OCI-LY1 (cell line): ENCODE results near the gene PRB3.

Source experiments
- H2AFZ ChIP-seq: fragments of 200-600 bp; sonication (generic), shearing (Covaris generic); 2 replicates; pipeline ENCODE4 v1.6.0; 2014; ENCODE audit warnings: antibody characterized with exemption, mild to moderate bottlenecking, low read length
- H3F3A ChIP-seq: fragments of 200-600 bp; sonication (generic), shearing (Covaris generic); 2 replicates; pipeline ENCODE4 v1.6.0; 2014; ENCODE audit warnings: mild to moderate bottlenecking, antibody characterized with exemption, low read length, moderate library complexity; ENCODE audit not compliant: insufficient read depth
- H3K27ac ChIP-seq: fragments of 200-600 bp; sonication (generic); 2 replicates; pipeline ENCODE4 v1.5.1; 2014; ENCODE audit warnings: low read length, mixed run types, mild to moderate bottlenecking, low read depth; ENCODE audit not compliant: poor library complexity, severe bottlenecking
- H3K27me3 ChIP-seq: fragments of 200-600 bp; sonication (generic); 2 replicates; pipeline ENCODE4 v1.6.0; 2014; ENCODE audit warnings: antibody characterized with exemption, mild to moderate bottlenecking, low read length, moderate library complexity; ENCODE audit not compliant: insufficient read depth
- H3K36me3 ChIP-seq: fragments of 200-600 bp; sonication (generic); 2 replicates; pipeline ENCODE4 v1.6.1; 2014; ENCODE audit warnings: mild to moderate bottlenecking, antibody characterized with exemption, low read length, moderate library complexity, mixed read lengths; ENCODE audit not compliant: insufficient read depth
- H3K4me1 ChIP-seq: fragments of 200-600 bp; sonication (generic); 2 replicates; pipeline ENCODE4 v1.5.1; 2014; ENCODE audit warnings: mild to moderate bottlenecking, low read length, moderate library complexity; ENCODE audit not compliant: insufficient read depth, severe bottlenecking
- H3K4me2 ChIP-seq: fragments of 200-600 bp; sonication (generic), shearing (Covaris generic); 2 replicates; pipeline ENCODE4 v1.6.1; 2014; ENCODE audit warnings: low read length
- H3K4me3 ChIP-seq: fragments of 200-600 bp; sonication (generic); 2 replicates; pipeline ENCODE4 v1.5.1; 2014; ENCODE audit warnings: low read length, low read depth, mild to moderate bottlenecking, mixed read lengths; ENCODE audit not compliant: poor library complexity, severe bottlenecking
- H3K79me2 ChIP-seq: fragments of 200-600 bp; shearing (Covaris generic); 2 replicates; pipeline ENCODE4 v1.6.1; 2016; ENCODE audit warnings: mixed run types, low read length, mixed read lengths; ENCODE audit not compliant: insufficient read depth
- H3K9ac ChIP-seq: fragments of 200-600 bp; sonication (generic), shearing (Covaris generic); 2 replicates; pipeline ENCODE4 v1.6.1; 2014; ENCODE audit warnings: mild to moderate bottlenecking, low read length, mixed read lengths
- H3K9me2 ChIP-seq: fragments of 200-600 bp; sonication (generic), shearing (Covaris generic); 2 replicates; pipeline ENCODE4 v1.6.1; 2014; ENCODE audit warnings: low read depth, mild to moderate bottlenecking, low read length, mixed read lengths
- H3K9me3 ChIP-seq: fragments of 200-600 bp; shearing (Covaris generic); 2 replicates; pipeline ENCODE4 v1.6.1; 2014; ENCODE audit warnings: low read length, mixed read lengths
- H4K20me1 ChIP-seq: fragments of 200-600 bp; sonication (generic), shearing (Covaris generic); 2 replicates; pipeline ENCODE4 v1.6.0; 2016; ENCODE audit warnings: mild to moderate bottlenecking, low read length; ENCODE audit not compliant: insufficient read depth
- EZH2 ChIP-seq: fragments of 200-600 bp; sonication (generic), shearing (Covaris generic); IDR thresholded peaks from 2 replicates; pipeline ENCODE4 v1.8.0; 2017; ENCODE audit warnings: borderline replicate concordance, mixed run types, mild to moderate bottlenecking, antibody characterized with exemption, low read length, moderate library complexity, mixed read lengths
- TF ChIP-seq, protein P1 (sequence below): fragments of 200-600 bp; sonication (generic), shearing (Covaris generic); IDR thresholded peaks from 2 replicates; pipeline ENCODE4 v1.5.1; 2017; ENCODE audit warnings: mild to moderate bottlenecking, antibody characterized with exemption, low read length, moderate library complexity, mixed read lengths

Gene PRB3

DNA sequence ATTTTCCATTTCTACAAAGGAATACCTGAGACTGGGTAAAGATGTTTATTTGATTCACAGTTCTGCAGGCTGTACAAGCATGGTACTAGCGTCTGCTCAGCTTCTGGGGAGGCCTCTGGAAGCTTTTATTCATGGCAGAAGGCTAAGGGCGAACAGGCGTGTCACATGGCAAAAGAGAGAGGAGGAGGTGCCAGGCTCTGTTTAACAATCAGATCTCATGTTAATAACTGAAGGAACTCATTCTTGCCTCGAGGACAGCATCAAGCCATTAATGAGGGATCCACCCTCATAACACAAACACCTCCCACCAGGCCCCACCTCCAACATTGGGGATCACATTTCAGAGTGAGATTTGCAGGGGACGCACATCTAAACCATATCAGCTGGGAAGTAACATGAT, 36.0 kb downstream of the PRB3 start:
- Histone ChIP-seq H3K27me3 (no peaks in the 10 kb centered on the region), H3K4me1 (no peaks in the 10 kb centered on the region), H4K20me1 (no peaks in the 10 kb centered on the region), H3K79me2 (no peaks in the 10 kb centered on the region), H2AFZ (no peak overlapping the region), H3K9me3 (no peaks in the 10 kb centered on the region), H3K9ac (no peak overlapping the region), H3K4me2 (no peak overlapping the region), H3K36me3 (no peaks in the 10 kb centered on the region), H3K27ac (no peak overlapping the region), H3K4me3 (no peak overlapping the region), H3K9me2 (no peaks in the 10 kb centered on the region), H3F3A (no peaks in the 10 kb centered on the region)
- TF ChIP-seq, protein P1, sequence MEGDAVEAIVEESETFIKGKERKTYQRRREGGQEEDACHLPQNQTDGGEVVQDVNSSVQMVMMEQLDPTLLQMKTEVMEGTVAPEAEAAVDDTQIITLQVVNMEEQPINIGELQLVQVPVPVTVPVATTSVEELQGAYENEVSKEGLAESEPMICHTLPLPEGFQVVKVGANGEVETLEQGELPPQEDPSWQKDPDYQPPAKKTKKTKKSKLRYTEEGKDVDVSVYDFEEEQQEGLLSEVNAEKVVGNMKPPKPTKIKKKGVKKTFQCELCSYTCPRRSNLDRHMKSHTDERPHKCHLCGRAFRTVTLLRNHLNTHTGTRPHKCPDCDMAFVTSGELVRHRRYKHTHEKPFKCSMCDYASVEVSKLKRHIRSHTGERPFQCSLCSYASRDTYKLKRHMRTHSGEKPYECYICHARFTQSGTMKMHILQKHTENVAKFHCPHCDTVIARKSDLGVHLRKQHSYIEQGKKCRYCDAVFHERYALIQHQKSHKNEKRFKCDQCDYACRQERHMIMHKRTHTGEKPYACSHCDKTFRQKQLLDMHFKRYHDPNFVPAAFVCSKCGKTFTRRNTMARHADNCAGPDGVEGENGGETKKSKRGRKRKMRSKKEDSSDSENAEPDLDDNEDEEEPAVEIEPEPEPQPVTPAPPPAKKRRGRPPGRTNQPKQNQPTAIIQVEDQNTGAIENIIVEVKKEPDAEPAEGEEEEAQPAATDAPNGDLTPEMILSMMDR, result no peak
- TF ChIP-seq EZH2, result no peak

DNA sequence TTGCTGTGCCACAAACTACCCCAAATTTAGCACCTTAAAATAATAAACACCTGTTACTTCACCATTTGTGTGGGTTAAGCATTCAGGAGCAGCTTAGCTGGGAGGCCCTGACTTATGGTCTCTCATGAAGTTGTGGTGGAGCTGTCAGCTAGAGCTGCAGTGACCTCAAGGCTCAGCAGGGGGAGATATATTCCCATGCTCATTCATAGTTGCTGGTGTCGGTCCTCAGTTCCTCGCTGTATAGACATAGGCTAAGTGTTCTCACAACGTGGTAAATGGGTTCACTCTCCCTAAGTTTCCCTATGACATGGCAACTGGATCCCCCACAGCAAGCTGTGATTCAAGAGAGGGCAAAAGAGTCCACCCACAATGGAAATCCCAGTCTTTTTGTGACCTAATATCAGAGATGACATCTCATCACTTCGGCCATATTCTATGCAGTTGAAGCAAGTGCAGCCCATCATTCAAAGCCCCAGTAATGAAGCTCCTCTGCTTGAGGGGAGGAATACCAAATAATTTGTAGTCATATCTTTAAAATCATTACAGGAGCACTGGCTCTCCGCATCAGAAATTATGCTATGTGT, 41.1 kb downstream of the PRB3 start:
- no peak overlapping the region for H3K27ac ChIP-seq
- H3K9me2 ChIP-seq, result no peaks in the 10 kb centered on the region
- no peak overlapping the region for H3K4me3 ChIP-seq
- no peaks in the 10 kb centered on the region for H3K9me3 ChIP-seq
- no peak overlapping the region for H2AFZ ChIP-seq
- H3F3A ChIP-seq, result no peaks in the 10 kb centered on the region
- no peak overlapping the region for H3K4me2 ChIP-seq
- H3K9ac ChIP-seq, result no peak overlapping the region
- TF ChIP-seq EZH2, result no peak
- TF ChIP-seq, protein P1, result peak; percentile 82
- no peaks in the 10 kb centered on the region for H3K79me2 ChIP-seq
- no peaks in the 10 kb centered on the region for H3K36me3 ChIP-seq
- no peaks in the 10 kb centered on the region for H3K4me1 ChIP-seq
- H3K27me3 ChIP-seq, result no peaks in the 10 kb centered on the region
- H4K20me1 ChIP-seq, result no peaks in the 10 kb centered on the region

DNA sequence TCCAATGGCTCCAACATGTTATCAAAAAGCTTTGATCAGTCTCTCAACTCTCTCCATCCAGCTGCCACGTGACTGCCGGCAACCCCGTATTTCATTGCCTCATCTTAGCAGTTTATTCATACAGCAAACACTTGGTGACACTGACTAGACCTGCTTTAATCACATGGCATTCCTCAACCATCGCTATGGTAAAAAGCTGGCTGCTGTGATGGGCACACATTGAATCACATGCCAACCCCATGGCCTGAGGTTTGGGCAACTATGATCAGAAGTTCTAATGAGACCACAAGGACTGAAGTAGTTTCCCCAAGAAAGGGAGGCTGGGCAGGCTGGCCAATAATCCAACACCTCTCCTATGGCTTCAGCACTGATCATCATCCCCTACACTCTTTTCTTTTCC, 42.1 kb downstream of the PRB3 start:
- H3K9me2 ChIP-seq, result no peaks in the 10 kb centered on the region
- H3K27ac ChIP-seq, result no peak overlapping the region
- no peaks in the 10 kb centered on the region for H3K79me2 ChIP-seq
- no peaks in the 10 kb centered on the region for H4K20me1 ChIP-seq
- TF ChIP-seq, protein P1, result no peak
- TF ChIP-seq EZH2, result no peak
- no peaks in the 10 kb centered on the region for H3K4me1 ChIP-seq
- no peak overlapping the region for H3K4me2 ChIP-seq
- no peaks in the 10 kb centered on the region for H3F3A ChIP-seq
- no peak overlapping the region for H3K9ac ChIP-seq
- no peaks in the 10 kb centered on the region for H3K36me3 ChIP-seq
- no peak overlapping the region for H3K4me3 ChIP-seq
- H3K9me3 ChIP-seq, result no peaks in the 10 kb centered on the region
- H3K27me3 ChIP-seq, result no peaks in the 10 kb centered on the region
- no peak overlapping the region for H2AFZ ChIP-seq
